Caco-2 (cell line): Measurements from ENCODE around the gene HOXC10. TPM values are rescaled to one million over a fixed set of nuclear protein-coding genes. Genes with fewer than 3 reads are reported as not detected.
A peak's percentile ranks its signal among the peaks of the same experiment; 100 is the strongest.

Experiments used
- BruUV-seq: library from RNA; stranded (reverse); fragments of 400-500 nt; replicated peaks from 2 replicates; lab custom pipeline; 2021; lab: Mats Ljungman, UMichigan
- CTCF ChIA-PET: fragments of 300-600 bp; sonication (Branson Sonifier 250); formaldehyde crosslinking; loops from one replicate; lab custom pipeline; 2022; ENCODE audit warnings: antibody characterized with exemption; lab: Charles Lee
- POLR2A ChIA-PET: fragments of 300-600 bp; sonication (Branson Sonifier 250); formaldehyde crosslinking; loops from one replicate; lab custom pipeline; 2022; ENCODE audit warnings: antibody characterized with exemption; lab: Charles Lee
- DNase-seq, 2 experiments: peaks; one replicate each; pipeline versions ENCODE4 v3.0.0 to v3.0.0-alpha.2; 2020 to 2022
- H3K27me3 ChIP-seq: replicated peaks from 2 replicates; pipeline ENCODE4 v1.6.0; 2011; ENCODE audit warnings: low read length; ENCODE audit not compliant: control insufficient read depth, insufficient read depth
- H3K36me3 ChIP-seq: 2 replicates; pipeline ENCODE4 v1.5.1; 2011; ENCODE audit warnings: low read length; ENCODE audit not compliant: control insufficient read depth, insufficient read depth
- H3K4me1 ChIP-seq: fragments of 250-450 bp; sonication (Bioruptor Pico); 2 replicates; pipeline ENCODE4 v1.5.1; 2020; ENCODE audit warnings: mild to moderate bottlenecking
- H3K4me3 ChIP-seq: 2 replicates; pipeline ENCODE4 v1.5.1; 2011; ENCODE audit warnings: low read depth, mild to moderate bottlenecking, control low read depth, low read length
- H3K9me3 ChIP-seq: fragments of 250-450 bp; sonication (Bioruptor Pico); 2 replicates; pipeline ENCODE4 v1.5.1; 2020; ENCODE audit warnings: mild to moderate bottlenecking, moderate library complexity
- H3K27ac Mint-ChIP-seq: one replicate; pipeline ENCODE4 v1.8.0; 2022; ENCODE audit warnings: mixed read lengths; ENCODE audit not compliant: unreplicated experiment
- H3K27me3 Mint-ChIP-seq: one replicate; pipeline ENCODE4 v1.8.0; 2022; ENCODE audit warnings: mixed read lengths; ENCODE audit not compliant: insufficient read depth, unreplicated experiment
- H3K36me3 Mint-ChIP-seq: one replicate; pipeline ENCODE4 v1.8.0; 2022; ENCODE audit warnings: mild to moderate bottlenecking, mixed read lengths; ENCODE audit not compliant: insufficient read depth, unreplicated experiment
- H3K4me1 Mint-ChIP-seq: one replicate; pipeline ENCODE4 v1.8.0; 2022; ENCODE audit warnings: low read depth, mixed read lengths; ENCODE audit not compliant: unreplicated experiment
- H3K4me3 Mint-ChIP-seq: one replicate; pipeline ENCODE4 v1.8.0; 2022; ENCODE audit warnings: mild to moderate bottlenecking, moderate library complexity, mixed read lengths; ENCODE audit not compliant: unreplicated experiment
- H3K9me3 Mint-ChIP-seq: one replicate; pipeline ENCODE4 v1.8.0; 2022; ENCODE audit warnings: mixed read lengths; ENCODE audit not compliant: unreplicated experiment
- intact Hi-C: fragments of 100-400 bp; cut with micrococcal nuclease; formaldehyde crosslinking; loops from one replicate; pipeline ENCODE4 v1.10.0; 2022; ENCODE audit not compliant: unreplicated experiment
- total RNA-seq: library from RNA; stranded (reverse); gene quantifications from 2 replicates; pipeline ENCODE4 v1.2.3, GENCODE V29; 2022
- TF ChIP-seq, protein P1 (sequence below), 2 experiments: fragments of 200-600 bp in 1 of 2; IDR thresholded peaks; 1 replicate in 1 of 2; 2 replicates in 1 of 2; pipeline versions ENCODE4 v1.5.1 to v1.8.0; 2011 to 2022; ENCODE audit warnings: antibody characterized with exemption in 1 of 2, control low read depth in 1 of 2, inconsistent platforms in 1 of 2, low read depth in 1 of 2, low read length in 1 of 2, mild to moderate bottlenecking in 1 of 2, moderate library complexity in 1 of 2; ENCODE audit not compliant: insufficient read depth in 1 of 2, severe bottlenecking in 1 of 2, unreplicated experiment in 1 of 2

Gene HOXC10
- total RNA-seq, 1 experiment from 2014 or later, result 4.0 TPM

DNA sequence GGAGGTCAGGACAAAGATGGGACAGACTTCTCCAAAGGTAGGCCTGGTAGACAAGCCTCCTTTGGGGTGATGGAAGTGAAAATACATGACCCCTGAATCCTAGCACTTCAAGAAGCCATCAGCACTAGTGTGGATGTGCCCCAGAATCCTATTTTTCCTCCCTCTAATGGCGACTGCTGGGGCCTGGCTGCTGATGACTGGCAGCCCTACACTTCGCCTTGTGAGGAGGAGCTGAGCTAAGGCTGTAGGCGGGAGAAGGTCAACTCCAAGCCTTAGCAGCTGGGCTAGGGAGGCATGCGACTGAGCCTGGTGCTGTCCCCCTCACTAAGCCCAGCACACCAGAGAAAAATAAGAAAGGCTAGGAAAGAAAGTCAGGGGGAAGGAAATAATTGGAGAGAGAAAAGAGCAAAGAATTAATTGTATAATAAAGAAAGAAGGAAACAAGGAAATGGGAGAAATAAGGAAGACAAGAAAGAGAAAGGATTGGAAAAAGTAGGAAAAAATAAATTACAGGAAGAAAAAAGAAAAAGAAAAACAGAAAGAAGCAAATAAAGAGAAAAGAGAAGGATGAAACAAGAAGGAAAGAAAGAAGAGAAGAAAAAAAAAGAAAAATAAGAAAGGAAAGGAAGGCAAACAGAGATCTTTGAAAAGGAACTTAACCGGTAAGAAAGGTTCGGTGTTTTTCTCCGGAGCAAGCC lies 4.7 kb upstream of the HOXC10 start:
- H3K4me1 ChIP-seq, result peaks cover 40% of the 10 kb centered on the region
- DNase-seq, result no peak
- Mint-ChIP-seq H3K27me3 (no peaks in the 10 kb centered on the region), H3K4me3 (no peak overlapping the region), H3K27ac (peak overlapping the region; percentile 86), H3K36me3 (peaks cover 6% of the 10 kb centered on the region), H3K4me1 (peaks cover 23% of the 10 kb centered on the region), H3K9me3 (no peaks in the 10 kb centered on the region)
- intact Hi-C loops, result no loop called here
- H3K9me3 ChIP-seq, result no peaks in the 10 kb centered on the region
- H3K4me3 ChIP-seq, result no peak overlapping the region
- BruUV-seq, result no TSS peak
- H3K36me3 ChIP-seq, result no peaks in the 10 kb centered on the region; the same call in 1 of the 2 replicates
- CTCF ChIA-PET, result interaction anchor here (0.9 kb wide), 1 partner anchor 38 kb away, joined by 5 read pairs; no protein-coding TSS in a partner anchor
- TF ChIP-seq, protein P1, sequence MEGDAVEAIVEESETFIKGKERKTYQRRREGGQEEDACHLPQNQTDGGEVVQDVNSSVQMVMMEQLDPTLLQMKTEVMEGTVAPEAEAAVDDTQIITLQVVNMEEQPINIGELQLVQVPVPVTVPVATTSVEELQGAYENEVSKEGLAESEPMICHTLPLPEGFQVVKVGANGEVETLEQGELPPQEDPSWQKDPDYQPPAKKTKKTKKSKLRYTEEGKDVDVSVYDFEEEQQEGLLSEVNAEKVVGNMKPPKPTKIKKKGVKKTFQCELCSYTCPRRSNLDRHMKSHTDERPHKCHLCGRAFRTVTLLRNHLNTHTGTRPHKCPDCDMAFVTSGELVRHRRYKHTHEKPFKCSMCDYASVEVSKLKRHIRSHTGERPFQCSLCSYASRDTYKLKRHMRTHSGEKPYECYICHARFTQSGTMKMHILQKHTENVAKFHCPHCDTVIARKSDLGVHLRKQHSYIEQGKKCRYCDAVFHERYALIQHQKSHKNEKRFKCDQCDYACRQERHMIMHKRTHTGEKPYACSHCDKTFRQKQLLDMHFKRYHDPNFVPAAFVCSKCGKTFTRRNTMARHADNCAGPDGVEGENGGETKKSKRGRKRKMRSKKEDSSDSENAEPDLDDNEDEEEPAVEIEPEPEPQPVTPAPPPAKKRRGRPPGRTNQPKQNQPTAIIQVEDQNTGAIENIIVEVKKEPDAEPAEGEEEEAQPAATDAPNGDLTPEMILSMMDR (IDR thresholded peaks at IDR 0.05; ENCODE audit: insufficient read depth in 1 of 2, low read depth in 1 of 2, low read length in 1 of 2, severe bottlenecking in 1 of 2, unreplicated experiment in 1 of 2), result no peak
- no peaks in the 10 kb centered on the region for H3K27me3 ChIP-seq
- POLR2A ChIA-PET, result interaction anchor here (1.0 kb wide), 1 partner anchor 73 kb away, joined by 3 read pairs; the partner anchor contains the start of gene HOXC4

DNA sequence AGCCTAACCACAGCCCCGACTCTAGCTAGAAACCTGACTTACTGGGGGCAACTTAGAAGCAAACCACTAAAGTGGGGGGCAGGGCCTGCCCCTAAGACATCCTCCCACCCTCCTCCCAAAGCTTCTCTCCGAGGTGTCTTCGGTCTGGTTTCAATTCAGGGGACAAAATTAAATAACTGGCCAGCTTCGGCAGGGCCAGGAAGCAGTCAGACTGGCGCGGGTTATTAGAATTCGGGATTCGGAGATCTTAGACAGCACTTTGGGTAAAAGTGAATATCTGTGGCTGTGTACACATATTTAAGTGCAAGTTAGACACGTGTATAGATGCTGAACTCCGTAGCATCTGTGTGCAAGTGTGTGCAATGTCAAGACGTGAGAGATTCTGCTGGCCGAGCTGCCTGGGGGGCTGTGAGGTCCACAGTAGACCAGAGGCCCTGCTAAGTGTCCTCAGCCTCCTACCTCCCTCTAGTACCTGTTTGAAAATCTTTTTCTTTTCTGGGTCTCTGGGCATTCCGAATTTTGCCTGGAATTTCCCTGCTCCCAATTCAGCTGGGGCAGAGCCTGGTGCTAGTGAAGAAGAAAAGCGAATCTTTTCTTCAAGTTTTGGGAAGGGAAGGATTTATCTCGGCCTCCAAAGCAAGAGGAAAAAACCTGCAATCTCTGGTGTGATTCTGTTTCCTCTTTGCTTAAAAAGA lies 4.0 kb upstream of the HOXC10 start:
- H3K27me3 Mint-ChIP-seq, result no peaks in the 10 kb centered on the region
- H3K27me3 ChIP-seq, result no peaks in the 10 kb centered on the region
- no peak overlapping the region for H3K4me3 ChIP-seq
- no peak overlapping the region for H3K4me3 Mint-ChIP-seq
- TF ChIP-seq, protein P1 (IDR thresholded peaks at IDR 0.05; ENCODE audit: insufficient read depth in 1 of 2, low read depth in 1 of 2, low read length in 1 of 2, severe bottlenecking in 1 of 2, unreplicated experiment in 1 of 2), result no peak
- no peaks in the 10 kb centered on the region; the same call in 1 of the 2 replicates for H3K36me3 ChIP-seq
- peaks cover 9% of the 10 kb centered on the region for H3K36me3 Mint-ChIP-seq
- H3K4me1 ChIP-seq, result peaks cover 44% of the 10 kb centered on the region
- ChIA-PET POLR2A (interaction anchor here (1.0 kb wide), 1 partner anchor 73 kb away, joined by 3 read pairs; the partner anchor contains the start of gene HOXC4), CTCF (no interaction called here)
- intact Hi-C loops, result no loop called here
- no peaks in the 10 kb centered on the region for H3K9me3 Mint-ChIP-seq
- no TSS peak for BruUV-seq
- peaks cover 23% of the 10 kb centered on the region for H3K4me1 Mint-ChIP-seq
- no peaks in the 10 kb centered on the region for H3K9me3 ChIP-seq
- H3K27ac Mint-ChIP-seq, result peak overlapping the region; percentile 86
- no peak for DNase-seq

- Histone ChIP-seq H3K27me3 (no peaks in the 10 kb centered on the region), H3K9me3 (no peaks in the 10 kb centered on the region), H3K4me3 (no peak overlapping the region), H3K4me1 (peaks cover 46% of the 10 kb centered on the region), H3K36me3 (no peaks in the 10 kb centered on the region; the same call in 1 of the 2 replicates)
- ChIA-PET CTCF (no interaction called here), POLR2A (no interaction called here)
- no peak for DNase-seq
- H3K27ac Mint-ChIP-seq, result no peak overlapping the region
- H3K9me3 Mint-ChIP-seq, result no peaks in the 10 kb centered on the region
- H3K27me3 Mint-ChIP-seq, result no peaks in the 10 kb centered on the region
- peaks cover 23% of the 10 kb centered on the region for H3K4me1 Mint-ChIP-seq
- peaks cover 9% of the 10 kb centered on the region for H3K36me3 Mint-ChIP-seq
- TF ChIP-seq, protein P1 (IDR thresholded peaks at IDR 0.05; ENCODE audit: insufficient read depth in 1 of 2, low read depth in 1 of 2, low read length in 1 of 2, severe bottlenecking in 1 of 2, unreplicated experiment in 1 of 2), result no peak
- no TSS peak for BruUV-seq
- H3K4me3 Mint-ChIP-seq, result no peak overlapping the region
- intact Hi-C loops, result no loop called here
These were observed 3.0 kb upstream of the HOXC10 start for GRCh38 chr12:53981634-53982565.
